ENCODE measurements around the gene UIMC1.

Gene UIMC1

GRCh38 chr5:176888016-176888864, 118.3 kb downstream of the UIMC1 start:
- TF ChIP-seq, protein P1, sequence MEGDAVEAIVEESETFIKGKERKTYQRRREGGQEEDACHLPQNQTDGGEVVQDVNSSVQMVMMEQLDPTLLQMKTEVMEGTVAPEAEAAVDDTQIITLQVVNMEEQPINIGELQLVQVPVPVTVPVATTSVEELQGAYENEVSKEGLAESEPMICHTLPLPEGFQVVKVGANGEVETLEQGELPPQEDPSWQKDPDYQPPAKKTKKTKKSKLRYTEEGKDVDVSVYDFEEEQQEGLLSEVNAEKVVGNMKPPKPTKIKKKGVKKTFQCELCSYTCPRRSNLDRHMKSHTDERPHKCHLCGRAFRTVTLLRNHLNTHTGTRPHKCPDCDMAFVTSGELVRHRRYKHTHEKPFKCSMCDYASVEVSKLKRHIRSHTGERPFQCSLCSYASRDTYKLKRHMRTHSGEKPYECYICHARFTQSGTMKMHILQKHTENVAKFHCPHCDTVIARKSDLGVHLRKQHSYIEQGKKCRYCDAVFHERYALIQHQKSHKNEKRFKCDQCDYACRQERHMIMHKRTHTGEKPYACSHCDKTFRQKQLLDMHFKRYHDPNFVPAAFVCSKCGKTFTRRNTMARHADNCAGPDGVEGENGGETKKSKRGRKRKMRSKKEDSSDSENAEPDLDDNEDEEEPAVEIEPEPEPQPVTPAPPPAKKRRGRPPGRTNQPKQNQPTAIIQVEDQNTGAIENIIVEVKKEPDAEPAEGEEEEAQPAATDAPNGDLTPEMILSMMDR (conservative IDR thresholded peaks at IDR 0.05) = no peak
- TF ChIP-seq ZFX (IDR thresholded peaks at IDR 0.05) = no peak
- H3K27ac ChIP-seq = no peak overlapping the region

DNA sequence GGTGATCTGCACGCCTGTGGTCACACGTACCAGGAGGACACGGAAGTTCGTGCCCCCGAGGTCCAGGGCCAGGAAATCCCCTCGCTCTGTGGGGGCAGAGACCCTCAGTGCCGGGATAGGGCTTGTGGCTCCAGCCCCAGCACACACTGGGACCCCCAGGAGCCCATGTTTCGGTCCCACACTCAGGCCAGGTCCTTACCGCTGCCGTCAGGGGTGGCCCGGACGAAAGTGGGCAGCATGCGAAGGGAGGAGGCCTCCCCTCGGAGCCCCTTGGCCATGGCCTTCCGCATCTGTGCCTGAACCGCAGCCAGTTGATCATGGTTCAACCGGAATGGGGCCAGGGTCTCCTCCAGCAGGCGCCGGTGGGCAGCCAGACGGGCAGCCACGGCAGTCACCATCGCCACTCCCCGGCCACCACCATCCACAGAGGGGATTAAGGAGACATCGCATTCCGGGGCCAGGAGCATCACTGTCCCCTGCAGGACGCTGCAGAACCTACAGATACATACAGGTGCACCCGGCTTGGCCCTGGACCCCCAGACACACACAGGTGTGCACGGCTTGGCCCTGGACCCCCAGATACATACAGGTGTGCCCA, 119.2 kb downstream of the UIMC1 start:
- H3K27ac ChIP-seq = no peak overlapping the region
- TF ChIP-seq, protein P1 (conservative IDR thresholded peaks at IDR 0.05) = no peak
- no peak for TF ChIP-seq ZFX (IDR thresholded peaks at IDR 0.05)

GRCh38 chr5:176886336-176887251, 120.0 kb downstream of the UIMC1 start:
- no peak overlapping the region for H3K27ac ChIP-seq
- no peak for TF ChIP-seq ZFX (IDR thresholded peaks at IDR 0.05)
- TF ChIP-seq, protein P1 (conservative IDR thresholded peaks at IDR 0.05) = no peak

- no peak for TF ChIP-seq ZFX (IDR thresholded peaks at IDR 0.05)
- TF ChIP-seq, protein P1 (conservative IDR thresholded peaks at IDR 0.05) = no peak
- H3K27ac ChIP-seq = no peak overlapping the region
Observed at GRCh38 chr5:176884571-176884890, 122.0 kb downstream of the UIMC1 start.

DNA sequence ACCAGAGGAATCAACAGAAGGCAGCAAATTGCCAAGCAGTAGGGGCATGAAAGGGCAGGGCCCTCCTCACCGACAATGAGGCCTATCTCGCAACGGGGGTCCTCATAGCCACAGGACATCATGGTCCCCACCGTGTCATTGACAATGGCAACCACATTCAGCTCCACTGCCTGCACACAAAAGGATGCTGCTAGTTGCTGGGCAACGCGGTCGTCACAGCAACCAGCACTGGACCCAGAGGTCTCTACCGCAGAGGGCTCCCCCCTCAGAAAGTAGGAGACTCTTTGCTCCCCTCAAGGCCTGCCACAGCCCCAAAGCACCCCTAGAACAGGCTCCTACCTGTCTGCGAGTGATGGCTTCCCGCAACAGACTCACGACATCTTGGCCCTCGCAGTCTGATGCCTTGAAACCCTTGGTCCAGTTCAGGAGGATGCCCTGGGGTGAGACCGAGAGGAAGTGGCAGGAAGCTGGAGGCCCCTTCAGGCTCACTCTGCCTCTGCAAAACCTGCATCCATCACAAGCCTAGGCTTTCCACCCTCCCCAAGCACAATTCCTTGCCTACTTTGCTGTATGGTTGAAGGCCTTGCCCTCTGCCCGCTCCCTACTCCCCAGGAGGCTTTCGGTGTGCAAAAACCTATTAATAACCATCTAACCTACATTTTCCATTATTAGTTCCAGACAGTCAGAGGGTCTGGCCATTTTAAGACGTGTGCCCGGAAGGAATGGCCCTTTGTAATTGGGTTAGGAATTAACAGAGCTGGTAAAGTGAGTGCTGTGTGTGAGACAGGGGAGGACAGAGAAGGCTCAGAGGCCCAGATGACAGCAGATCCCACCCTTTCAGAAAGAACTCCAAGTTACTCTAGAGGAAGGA, 122.6 kb downstream of the UIMC1 start:
- H3K27ac ChIP-seq = no peak overlapping the region
- TF ChIP-seq, protein P1 (conservative IDR thresholded peaks at IDR 0.05) = no peak
- no peak for TF ChIP-seq ZFX (IDR thresholded peaks at IDR 0.05)

- TF ChIP-seq ZFX (IDR thresholded peaks at IDR 0.05) = no peak
- TF ChIP-seq, protein P1 (conservative IDR thresholded peaks at IDR 0.05) = no peak
Observed at GRCh38 chr5:176882567-176882903, 124.0 kb downstream of the UIMC1 start.

More at GRCh38 chr5:176882567-176882903, 124.0 kb downstream of the UIMC1 start:
- no peak overlapping the region for H3K27ac ChIP-seq
